ENCODE data around the gene RRAD. TPM values are rescaled to one million over a fixed set of nuclear protein-coding genes. Genes with fewer than 3 reads are reported as not detected.

RRAD gene
- total and polyA plus RNA-seq, 2 of the 4 experiments (the other 2 are of a cell fraction): 1.3 to 2.1 TPM

GRCh38 chr16:66954097-66954659 is 28.8 kb upstream of the RRAD start:
- H3K9ac ChIP-seq (ENCODE audit: low read depth, low read length): no peak overlapping the region
- H3K4ac ChIP-seq (ENCODE audit: low read depth, low read length): no peak overlapping the region
- H2AK9ac ChIP-seq (replicated peaks; ENCODE audit: low read depth, low read length, poor library complexity): no peak overlapping the region
- no peak overlapping the region for H3K14ac ChIP-seq (replicated peaks; ENCODE audit: low read depth, low read length)
- POLR2A ChIA-PET (ENCODE audit: unreplicated experiment): no interaction called here
- H3K4me2 ChIP-seq (ENCODE audit: low read depth, low read length): no peak overlapping the region
- no peaks in the 10 kb centered on the region; the same call in 1 of the 2 replicates for H3K4me1 ChIP-seq (ENCODE audit: control insufficient read depth, insufficient read depth, low read length)
- no peaks in the 10 kb centered on the region for H3K9me1 ChIP-seq (ENCODE audit: insufficient read depth, low read length)
- no peak overlapping the region for H3K23ac ChIP-seq (ENCODE audit: low read depth, low read length)
- H4K91ac ChIP-seq (ENCODE audit: insufficient read depth, low read depth, low read length): no peak overlapping the region
- no peak overlapping the region for H3K18ac ChIP-seq (ENCODE audit: low read depth, low read length)
- H3K56ac ChIP-seq (ENCODE audit: extremely low read depth, insufficient read depth, low read length): no peak overlapping the region
- no peak overlapping the region for H2BK120ac ChIP-seq (ENCODE audit: low read depth, low read length)
- peaks cover 2% of the 10 kb centered on the region; the same call in 1 of the 2 replicates for H3K9me3 ChIP-seq (ENCODE audit: control insufficient read depth, insufficient read depth, low read length)
- no peaks in the 10 kb centered on the region for H3K36me3 ChIP-seq (ENCODE audit: control insufficient read depth, insufficient read depth, low read length)
- in situ Hi-C loops (cut with MboI; ENCODE audit: low sequenced_read_pairs) (no loop called here), dilution Hi-C loops (cut with HindIII; ENCODE audit: low sequenced_read_pairs, unreplicated experiment) (no loop called here), intact Hi-C loops (cut with micrococcal nuclease) (loop anchor here (1.0 kb wide), 2 partner anchors 201 to 231 kb away; no protein-coding TSS in a partner anchor)
- no peak overlapping the region for H3K4me3 ChIP-seq (ENCODE audit: insufficient read depth, low read depth, low read length)
- no peak overlapping the region for H4K8ac ChIP-seq (ENCODE audit: low read depth in 2 of 2, low read length in 2 of 2)
- TF ChIP-seq USF2 (IDR thresholded peaks at IDR 0.05; ENCODE audit: low read depth, low read length): no peak
- no peak for TF ChIP-seq MXI1 (IDR thresholded peaks at IDR 0.05; ENCODE audit: borderline replicate concordance, low read depth, low read length)
- peak; percentile 84 for TF ChIP-seq CTCF (conservative IDR thresholded peaks at IDR 0.05; ENCODE audit: low read depth, low read length)
- no peak for TF ChIP-seq BHLHE40 (IDR thresholded peaks at IDR 0.05; ENCODE audit: low read depth, low read length)
- TF ChIP-seq ELK1 (IDR thresholded peaks at IDR 0.05; ENCODE audit: borderline replicate concordance, low read depth, low read length): no peak
- TF ChIP-seq CEBPB (IDR thresholded peaks at IDR 0.05; ENCODE audit: low read depth, low read length): no peak
- peak; percentile 87 for TF ChIP-seq SMC3 (IDR thresholded peaks at IDR 0.05; ENCODE audit: low read depth, low read length)
- TF ChIP-seq RAD21 (IDR thresholded peaks at IDR 0.05; ENCODE audit: low read length): peak; percentile 86
- H3K27me3 ChIP-seq (ENCODE audit: control insufficient read depth, insufficient read depth, low read length): peaks cover 12% of the 10 kb centered on the region
- ATAC-seq (ENCODE audit: low read depth) (peak; percentile 93), DNase-seq (peak; percentile 73)
- H2BK15ac ChIP-seq (ENCODE audit: low read depth, low read length): no peak overlapping the region
- H2BK5ac ChIP-seq (ENCODE audit: low read depth, low read length, poor library complexity, severe bottlenecking): no peak overlapping the region
- no peaks in the 10 kb centered on the region for H3K79me1 ChIP-seq (ENCODE audit: low read depth in 1 of 2, low read length in 2 of 2)
- no peak overlapping the region for H4K5ac ChIP-seq (ENCODE audit: low read depth, low read length)
- H2BK20ac ChIP-seq (ENCODE audit: low read depth, low read length): no peak overlapping the region
- BruUV-seq (replicated peaks): no TSS peak
- CTCF ChIA-PET: interaction anchor here (0.5 to 1.2 kb wide), 3 partner anchors 201 to 1167 kb away, joined by 3 to 4 read pairs (median 3); no protein-coding TSS in a partner anchor
- H4K20me1 ChIP-seq (ENCODE audit: insufficient read depth, low read length): no peaks in the 10 kb centered on the region
- H2AFZ ChIP-seq (replicated peaks; ENCODE audit: low read length, poor library complexity): no peak overlapping the region
- H2AK5ac ChIP-seq (ENCODE audit: low read depth, low read length): no peak overlapping the region
- WGBS, 2 experiments (ENCODE audit: extremely low coverage in 2 of 2, insufficient read length in 1 of 2): 0% methylated on average over 3 of the region's 8 CpGs; no CpG with 5 or more reads in 1 of the 2 experiments
- H3K27ac ChIP-seq (ENCODE audit: insufficient read depth, low read length): no peak overlapping the region

Measured in IMR-90 (cell line).